Astrocyte (in vitro differentiated cells and primary cell): ENCODE data around the gene SPRED1.

Source experiments
- EZH2 ChIP-seq: IDR thresholded peaks from 2 replicates; pipeline ENCODE4 v1.6.1; 2012; ENCODE audit warnings: mild to moderate bottlenecking, low read length, inconsistent platforms; ENCODE audit not compliant: insufficient read depth
- TF ChIP-seq, protein P1 (sequence below): IDR thresholded peaks from 2 replicates; pipeline ENCODE4 v1.5.1; 2011; ENCODE audit warnings: low read depth, mild to moderate bottlenecking, inconsistent platforms, low read length, moderate library complexity; ENCODE audit not compliant: insufficient read depth

DNA sequence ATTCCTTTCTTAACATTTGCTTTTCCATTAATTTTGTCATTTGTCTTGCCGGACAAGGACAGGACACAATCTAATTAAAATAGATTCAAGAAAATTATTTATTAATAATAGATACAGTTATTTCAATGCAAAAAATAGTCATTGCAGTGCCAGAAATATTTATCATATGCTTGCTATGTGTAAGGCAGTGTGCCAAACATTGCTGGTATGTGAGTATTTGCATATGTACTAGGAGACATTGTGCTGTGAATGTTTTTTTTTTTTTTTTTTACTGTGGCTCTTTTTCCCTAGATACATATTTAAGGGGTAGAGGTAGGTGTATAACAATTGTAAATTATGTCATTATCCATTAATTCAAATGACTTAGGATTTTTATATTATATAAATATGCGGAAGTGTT, 23.3 kb downstream of the SPRED1 start:
- TF ChIP-seq, protein P1, sequence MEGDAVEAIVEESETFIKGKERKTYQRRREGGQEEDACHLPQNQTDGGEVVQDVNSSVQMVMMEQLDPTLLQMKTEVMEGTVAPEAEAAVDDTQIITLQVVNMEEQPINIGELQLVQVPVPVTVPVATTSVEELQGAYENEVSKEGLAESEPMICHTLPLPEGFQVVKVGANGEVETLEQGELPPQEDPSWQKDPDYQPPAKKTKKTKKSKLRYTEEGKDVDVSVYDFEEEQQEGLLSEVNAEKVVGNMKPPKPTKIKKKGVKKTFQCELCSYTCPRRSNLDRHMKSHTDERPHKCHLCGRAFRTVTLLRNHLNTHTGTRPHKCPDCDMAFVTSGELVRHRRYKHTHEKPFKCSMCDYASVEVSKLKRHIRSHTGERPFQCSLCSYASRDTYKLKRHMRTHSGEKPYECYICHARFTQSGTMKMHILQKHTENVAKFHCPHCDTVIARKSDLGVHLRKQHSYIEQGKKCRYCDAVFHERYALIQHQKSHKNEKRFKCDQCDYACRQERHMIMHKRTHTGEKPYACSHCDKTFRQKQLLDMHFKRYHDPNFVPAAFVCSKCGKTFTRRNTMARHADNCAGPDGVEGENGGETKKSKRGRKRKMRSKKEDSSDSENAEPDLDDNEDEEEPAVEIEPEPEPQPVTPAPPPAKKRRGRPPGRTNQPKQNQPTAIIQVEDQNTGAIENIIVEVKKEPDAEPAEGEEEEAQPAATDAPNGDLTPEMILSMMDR = no peak
- TF ChIP-seq EZH2 = no peak
